MCF 10A (cell line): ENCODE data around the gene CCM2. TPM values are rescaled to one million over a fixed set of nuclear protein-coding genes. Genes with fewer than 3 reads are reported as not detected.

Source experiments
- BruUV-seq: library from RNA; stranded (reverse); fragments of 400-500 nt; replicated peaks from 2 replicates; lab custom pipeline; 2021; lab: Mats Ljungman, UMichigan
- CTCF ChIA-PET: fragments of 300-600 bp; sonication (Branson Sonifier 250); formaldehyde crosslinking; extraction: SDS; loops from one replicate; lab custom pipeline; 2021; ENCODE audit warnings: antibody characterized with exemption, inconsistent platforms; lab: Yijun Ruan, JAX
- POLR2A ChIA-PET: fragments of 300-600, 350-650 bp; sonication (Branson Sonifier 250); formaldehyde crosslinking; extraction: SDS; loops from one replicate; lab custom pipeline; 2020; ENCODE audit warnings: antibody characterized with exemption, inconsistent platforms; lab: Yijun Ruan, JAX
- DNase-seq: peaks from one replicate; pipeline ENCODE4 v3.0.0-alpha.2; 2018; ENCODE audit not compliant: unreplicated experiment
- H3K27ac Mint-ChIP-seq: one replicate; pipeline ENCODE4 v1.8.0; 2022; ENCODE audit warnings: mild to moderate bottlenecking, low read depth, mixed read lengths; ENCODE audit not compliant: unreplicated experiment
- H3K27me3 Mint-ChIP-seq: one replicate; pipeline ENCODE4 v1.8.0; 2022; ENCODE audit warnings: mixed read lengths; ENCODE audit not compliant: insufficient read depth, unreplicated experiment
- H3K36me3 Mint-ChIP-seq: one replicate; pipeline ENCODE4 v1.8.0; 2022; ENCODE audit warnings: mild to moderate bottlenecking, moderate library complexity, mixed read lengths; ENCODE audit not compliant: insufficient read depth, unreplicated experiment
- H3K4me1 Mint-ChIP-seq: one replicate; pipeline ENCODE4 v1.8.0; 2022; ENCODE audit warnings: mixed read lengths; ENCODE audit not compliant: insufficient read depth, unreplicated experiment
- H3K4me3 Mint-ChIP-seq: one replicate; pipeline ENCODE4 v1.8.0; 2022; ENCODE audit warnings: mild to moderate bottlenecking, moderate library complexity, mixed read lengths; ENCODE audit not compliant: unreplicated experiment
- H3K9me3 Mint-ChIP-seq: one replicate; pipeline ENCODE4 v1.8.0; 2022; ENCODE audit warnings: mixed read lengths; ENCODE audit not compliant: unreplicated experiment
- intact Hi-C: fragments of 100-400 bp; cut with micrococcal nuclease; formaldehyde crosslinking; loops from 2 replicates; pipeline ENCODE4 v1.14.1; 2022
- total RNA-seq: library from RNA; stranded (reverse); gene quantifications from 2 replicates; pipeline ENCODE4 v1.2.3, GENCODE V29; 2022
- TF ChIP-seq, protein P1 (sequence below): fragments of 200-600 bp; IDR thresholded peaks from one replicate; pipeline ENCODE4 v1.8.0; 2022; ENCODE audit warnings: antibody characterized with exemption, mild to moderate bottlenecking; ENCODE audit not compliant: unreplicated experiment

The CCM2 gene
- total RNA-seq, 1 experiment from 2014 or later: 36.2 TPM

DNA sequence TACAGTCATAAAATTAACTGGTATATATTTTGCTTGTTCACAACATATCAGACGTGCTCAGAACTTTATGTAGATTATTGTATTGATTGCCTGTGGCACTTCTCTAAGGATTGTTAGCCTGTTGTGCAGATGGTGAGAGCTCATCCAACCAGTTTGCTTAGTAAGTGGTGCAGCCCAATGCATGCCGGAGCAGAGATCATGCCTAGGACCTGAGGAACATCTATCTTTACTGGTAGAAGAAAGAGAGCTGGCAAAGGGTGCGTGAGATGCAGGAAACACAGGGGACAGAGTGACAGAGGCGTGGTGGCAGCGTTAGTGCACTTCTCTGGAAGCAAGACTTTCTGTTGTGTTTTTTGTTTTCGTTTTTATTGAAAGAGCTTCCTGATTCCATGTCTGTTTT is 35.9 kb downstream of the CCM2 start:
- CTCF ChIA-PET: interaction anchor here (1.0 to 3.1 kb wide), 5 partner anchors 13 to 181 kb away, joined by 3 to 15 read pairs (median 4); no protein-coding TSS in a partner anchor
- DNase-seq: no peak
- Mint-ChIP-seq H3K27me3 (no peaks in the 10 kb centered on the region), H3K27ac (peak overlapping the region; percentile 90), H3K36me3 (peaks cover 16% of the 10 kb centered on the region), H3K4me3 (no peak overlapping the region), H3K4me1 (peaks cover 33% of the 10 kb centered on the region), H3K9me3 (no peaks in the 10 kb centered on the region)
- TF ChIP-seq, protein P1, sequence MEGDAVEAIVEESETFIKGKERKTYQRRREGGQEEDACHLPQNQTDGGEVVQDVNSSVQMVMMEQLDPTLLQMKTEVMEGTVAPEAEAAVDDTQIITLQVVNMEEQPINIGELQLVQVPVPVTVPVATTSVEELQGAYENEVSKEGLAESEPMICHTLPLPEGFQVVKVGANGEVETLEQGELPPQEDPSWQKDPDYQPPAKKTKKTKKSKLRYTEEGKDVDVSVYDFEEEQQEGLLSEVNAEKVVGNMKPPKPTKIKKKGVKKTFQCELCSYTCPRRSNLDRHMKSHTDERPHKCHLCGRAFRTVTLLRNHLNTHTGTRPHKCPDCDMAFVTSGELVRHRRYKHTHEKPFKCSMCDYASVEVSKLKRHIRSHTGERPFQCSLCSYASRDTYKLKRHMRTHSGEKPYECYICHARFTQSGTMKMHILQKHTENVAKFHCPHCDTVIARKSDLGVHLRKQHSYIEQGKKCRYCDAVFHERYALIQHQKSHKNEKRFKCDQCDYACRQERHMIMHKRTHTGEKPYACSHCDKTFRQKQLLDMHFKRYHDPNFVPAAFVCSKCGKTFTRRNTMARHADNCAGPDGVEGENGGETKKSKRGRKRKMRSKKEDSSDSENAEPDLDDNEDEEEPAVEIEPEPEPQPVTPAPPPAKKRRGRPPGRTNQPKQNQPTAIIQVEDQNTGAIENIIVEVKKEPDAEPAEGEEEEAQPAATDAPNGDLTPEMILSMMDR: no peak
- no TSS peak for BruUV-seq
- POLR2A ChIA-PET: interaction anchor here (0.9 to 5.6 kb wide), 5 partner anchors 32 to 430 kb away, joined by 3 to 76 read pairs (median 4); partner anchors contain the start of genes CCM2 and OGDH
- intact Hi-C loops: no loop called here

DNA sequence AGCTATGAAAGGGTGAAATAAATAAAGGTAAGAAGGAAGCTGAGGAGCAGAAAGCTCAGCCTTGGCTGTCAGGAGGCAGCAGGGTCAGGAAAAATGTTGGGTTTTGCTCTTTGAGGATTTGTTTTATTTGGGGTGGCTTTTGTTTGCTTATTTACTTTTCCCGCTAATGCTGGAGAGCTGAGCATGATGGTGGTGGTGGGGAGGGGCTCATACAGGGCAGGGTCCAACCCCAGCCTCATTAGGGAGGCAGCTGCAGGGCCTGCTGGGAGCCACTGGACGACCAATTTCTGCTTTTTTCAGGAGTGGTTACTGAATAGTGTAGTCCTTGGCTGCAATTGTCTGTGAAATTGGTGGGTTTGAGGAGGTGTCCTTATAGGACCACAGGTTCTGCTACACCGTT is 36.3 kb downstream of the CCM2 start:
- intact Hi-C loops: no loop called here
- Mint-ChIP-seq H3K4me3 (no peak overlapping the region), H3K4me1 (peaks cover 33% of the 10 kb centered on the region), H3K9me3 (no peaks in the 10 kb centered on the region), H3K36me3 (peaks cover 21% of the 10 kb centered on the region), H3K27me3 (no peaks in the 10 kb centered on the region), H3K27ac (no peak overlapping the region)
- TF ChIP-seq, protein P1: no peak
- POLR2A ChIA-PET: interaction anchor here (0.9 to 5.6 kb wide), 4 partner anchors 14 to 169 kb away, joined by 3 to 76 read pairs (median 5); partner anchors contain the start of gene CCM2
- BruUV-seq: no TSS peak
- no peak for DNase-seq
- CTCF ChIA-PET: interaction anchor here (1.0 to 3.1 kb wide), 4 partner anchors 13 to 182 kb away, joined by 3 to 15 read pairs (median 4); no protein-coding TSS in a partner anchor

DNA sequence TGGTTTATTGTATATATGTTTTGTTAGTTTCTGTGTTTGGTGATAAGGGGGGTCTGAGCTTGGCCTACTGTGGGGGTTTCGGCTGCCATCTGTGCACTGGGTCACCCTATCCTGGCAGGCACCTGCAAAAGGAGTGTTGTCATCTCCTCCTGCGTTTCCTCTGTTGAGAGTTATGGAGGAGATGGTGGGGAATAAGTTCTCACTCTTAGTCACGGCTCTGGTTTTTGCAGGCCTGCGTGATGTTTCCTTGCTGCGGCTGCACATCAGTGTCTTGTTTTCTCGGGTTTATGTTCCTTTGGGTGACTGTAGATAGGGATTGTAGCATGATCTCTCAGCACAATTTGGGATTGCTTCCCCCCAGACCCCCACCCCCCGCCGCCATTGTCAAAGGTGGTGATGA is 36.8 kb downstream of the CCM2 start:
- no peak overlapping the region for H3K27ac Mint-ChIP-seq
- ChIA-PET CTCF (interaction anchor here (0.6 to 3.1 kb wide), 4 partner anchors 13 to 180 kb away, joined by 3 to 15 read pairs (median 4); no protein-coding TSS in a partner anchor), POLR2A (interaction anchor here (1.3 to 5.6 kb wide), 2 partner anchors 13 to 36 kb away, joined by 3 to 76 read pairs; partner anchors contain the start of gene CCM2)
- TF ChIP-seq, protein P1: no peak
- no peak for DNase-seq
- peaks cover 26% of the 10 kb centered on the region for H3K36me3 Mint-ChIP-seq
- H3K9me3 Mint-ChIP-seq: no peaks in the 10 kb centered on the region
- H3K4me3 Mint-ChIP-seq: no peak overlapping the region
- no peaks in the 10 kb centered on the region for H3K27me3 Mint-ChIP-seq
- peaks cover 33% of the 10 kb centered on the region for H3K4me1 Mint-ChIP-seq
- no TSS peak for BruUV-seq
- intact Hi-C loops: no loop called here

DNA sequence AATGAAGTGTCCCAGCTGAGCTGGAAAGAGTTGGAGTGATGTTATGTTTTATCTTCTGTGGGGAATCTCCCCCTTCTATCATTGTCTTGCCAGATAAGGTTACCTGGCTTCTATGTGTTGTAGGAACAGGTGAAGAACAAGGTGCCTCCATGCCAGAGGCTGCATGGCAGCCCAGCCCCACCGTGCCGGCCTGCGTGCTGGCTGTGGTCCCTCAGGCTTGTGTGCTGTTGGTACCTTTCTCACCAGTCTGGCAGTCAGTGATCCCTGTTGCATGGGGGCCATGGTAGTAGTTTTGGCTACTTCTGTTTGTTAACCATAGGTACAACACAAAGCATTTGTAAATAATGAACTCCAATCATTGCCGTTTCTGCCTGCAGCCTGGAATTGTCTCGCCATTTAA is 37.9 kb downstream of the CCM2 start:
- Mint-ChIP-seq H3K27ac (no peak overlapping the region), H3K36me3 (peaks cover 36% of the 10 kb centered on the region), H3K4me1 (peaks cover 30% of the 10 kb centered on the region), H3K4me3 (no peak overlapping the region), H3K27me3 (no peaks in the 10 kb centered on the region), H3K9me3 (no peaks in the 10 kb centered on the region)
- TF ChIP-seq, protein P1: no peak
- DNase-seq: no peak
- POLR2A ChIA-PET: no interaction called here
- CTCF ChIA-PET: no interaction called here
- no TSS peak for BruUV-seq
- intact Hi-C loops: no loop called here
